Pons (tissue), 1 donor: ENCODE results near the gene FRMPD4.
"Not testable (repeated sequence)": the region's sequence is repeated elsewhere in the genome, so short reads cannot be mapped to it uniquely, and the experiment has no call there.

Experiments used
- DNase-seq: peaks from one replicate; pipeline ENCODE4 v3.0.0-alpha.2; 2016; ENCODE audit warnings: low spot score

FRMPD4 gene

DNA sequence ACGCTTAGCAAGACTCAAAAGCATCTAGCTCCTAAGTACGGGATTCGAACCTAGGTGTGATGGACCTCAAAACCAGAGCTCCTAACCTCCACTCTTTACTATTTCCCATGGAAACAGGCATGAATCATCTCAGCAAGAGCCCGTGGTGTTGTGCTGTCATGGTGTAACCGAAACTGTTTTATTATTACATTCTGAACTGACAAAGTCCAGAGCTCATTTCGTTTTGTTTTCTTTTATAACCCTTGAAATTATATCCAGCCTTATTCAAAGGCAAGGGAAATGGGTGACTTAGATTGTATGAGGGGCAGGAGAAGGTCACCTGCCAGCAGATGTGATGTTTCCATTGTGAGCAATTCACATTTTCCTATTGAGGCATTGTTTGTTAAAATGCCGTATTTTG lies 301.1 kb downstream of the FRMPD4 start:
- DNase-seq, result no peak

DNA sequence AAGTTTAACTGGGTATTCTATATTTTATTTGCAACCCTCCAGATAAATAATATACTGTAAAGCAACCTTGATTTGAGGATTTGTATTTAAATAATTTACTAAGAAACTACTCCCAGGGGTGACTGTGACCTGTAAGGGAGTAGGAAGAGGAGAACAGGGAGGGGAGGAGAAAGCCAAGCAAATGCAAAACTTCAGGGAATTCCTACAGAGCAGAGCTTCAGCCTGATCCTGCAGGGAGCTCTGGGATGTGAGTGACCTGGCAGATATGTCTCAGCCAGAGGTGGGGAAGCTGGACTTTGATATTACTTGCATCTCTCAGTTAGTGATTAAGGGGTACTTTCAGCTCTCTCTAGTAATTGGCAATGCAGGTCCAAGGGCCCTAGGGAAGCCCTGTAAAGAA lies 302.0 kb downstream of the FRMPD4 start:
- DNase-seq, result no peak

DNA sequence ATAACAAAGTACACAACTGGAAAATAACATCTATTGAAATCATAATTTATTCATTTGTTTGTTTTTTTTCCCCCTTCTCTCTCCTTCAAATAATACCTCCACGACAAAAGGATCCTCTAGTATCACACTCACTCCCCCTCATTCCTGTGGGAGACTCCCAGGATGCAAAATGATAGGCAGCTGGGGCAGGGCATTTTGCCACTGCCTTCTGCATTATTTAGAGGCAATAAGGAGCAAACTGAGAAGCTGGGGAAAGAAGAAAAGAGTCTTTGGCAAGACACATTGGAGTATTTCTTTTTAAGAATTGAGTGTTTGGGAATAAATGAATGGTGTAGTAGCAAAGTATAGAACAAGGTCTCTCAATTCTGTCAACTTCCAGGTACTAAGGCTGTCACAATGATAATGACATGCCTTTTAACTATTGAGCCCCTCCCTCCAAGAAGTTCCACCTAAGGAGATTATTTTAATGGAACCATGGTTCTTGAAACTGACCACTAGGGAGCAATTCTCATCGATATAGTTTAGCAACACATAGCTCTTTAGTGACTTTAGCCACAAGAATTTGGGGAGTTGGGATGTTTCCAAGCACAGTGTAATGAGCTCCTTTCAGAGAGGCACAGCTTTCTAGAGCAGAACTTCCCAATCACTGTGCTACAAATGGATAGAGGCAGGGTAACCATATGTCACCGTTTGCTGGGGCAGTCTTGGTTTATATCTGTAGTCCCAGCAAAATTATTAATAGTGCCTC lies 303.3 kb downstream of the FRMPD4 start:
- no peak for DNase-seq

DNA sequence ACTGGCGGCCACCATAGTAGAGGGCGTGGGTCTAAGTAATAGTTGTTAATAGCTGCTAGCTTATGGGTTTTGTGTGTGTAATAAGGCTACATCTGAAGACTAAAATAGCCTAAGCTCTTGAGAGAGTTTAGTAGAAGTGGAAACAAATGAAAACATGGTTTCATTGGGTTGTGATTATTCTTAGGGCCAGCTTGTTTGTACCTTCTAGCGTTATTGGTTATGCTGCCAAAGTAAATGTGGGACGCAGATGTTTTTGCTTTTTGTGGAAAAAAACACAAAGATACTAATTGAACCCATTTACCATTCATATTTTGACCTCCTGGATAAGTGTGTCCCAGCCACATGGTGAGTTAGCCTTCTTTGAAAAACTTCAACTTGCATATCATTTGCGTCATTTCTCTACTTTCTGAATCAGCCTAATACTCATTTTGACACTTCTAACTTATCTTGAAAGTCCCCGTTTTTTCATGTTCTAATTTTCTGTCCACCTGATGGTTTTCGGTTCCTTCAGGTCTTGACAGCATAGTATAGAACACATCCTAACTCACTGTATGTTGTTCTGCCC lies 305.3 kb downstream of the FRMPD4 start:
- no peak for DNase-seq

DNA sequence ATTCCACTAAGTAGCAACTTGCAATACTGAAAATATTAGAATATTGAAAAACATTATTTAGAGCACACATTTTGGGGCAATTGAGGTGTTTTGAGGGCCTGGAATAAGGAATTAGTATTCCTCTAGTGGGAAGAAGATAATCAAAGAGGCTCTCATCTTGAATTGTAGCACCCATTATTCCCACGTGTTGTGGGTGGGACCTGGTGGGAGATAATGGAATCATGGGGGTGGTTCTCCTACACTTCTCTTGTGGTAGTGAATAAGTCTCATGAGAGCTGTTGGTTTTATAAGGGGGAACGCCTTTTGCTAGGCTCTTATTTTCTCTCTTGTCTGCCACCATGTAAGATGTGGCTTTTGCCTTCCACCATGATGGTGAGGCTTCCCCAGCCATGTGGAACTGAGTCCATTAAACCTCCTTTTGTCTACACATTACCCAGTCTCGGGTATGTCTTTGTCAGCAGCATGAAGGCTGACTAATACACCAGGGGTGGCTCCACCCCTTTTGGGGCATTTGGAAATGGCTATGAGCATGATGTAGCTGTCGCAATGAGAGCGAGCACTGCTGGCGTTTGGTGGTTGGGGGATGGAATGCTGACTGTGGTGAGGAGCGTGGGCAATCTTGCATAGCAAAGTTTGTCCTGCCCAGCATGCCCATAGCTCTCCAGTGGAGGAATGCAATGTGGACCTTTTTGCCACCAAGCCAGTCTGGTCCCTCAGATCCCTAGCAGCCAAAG lies 308.2 kb downstream of the FRMPD4 start:
- no peak for DNase-seq

DNA sequence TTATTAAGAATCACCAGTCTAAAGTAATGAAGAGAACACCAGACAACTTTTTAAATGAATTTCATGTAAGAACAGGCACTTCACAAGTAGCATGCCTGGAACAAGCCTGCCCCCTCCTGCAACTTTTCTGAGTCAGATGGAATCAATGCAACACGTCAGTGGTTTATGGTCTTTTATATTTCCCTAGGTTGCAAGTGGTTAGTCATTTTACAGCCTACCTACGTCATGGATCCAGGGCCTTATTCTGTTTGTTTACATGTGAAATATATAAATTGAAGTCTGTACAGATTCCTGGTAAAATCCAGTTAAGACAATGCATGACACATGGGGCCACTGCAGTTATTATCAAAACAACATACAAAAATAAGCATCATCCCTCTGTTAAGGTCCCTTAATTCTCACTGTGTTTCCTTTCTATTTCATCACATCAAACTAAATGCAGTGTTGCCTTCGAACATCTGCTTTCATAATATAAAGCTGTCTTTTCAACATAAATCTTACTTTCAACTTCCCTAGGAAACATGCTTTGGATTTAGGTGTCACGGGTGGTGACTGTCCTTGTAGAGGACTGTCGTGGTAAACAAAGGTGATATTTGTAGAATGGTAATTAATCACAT lies 309.3 kb downstream of the FRMPD4 start:
- DNase-seq, result no peak

DNA sequence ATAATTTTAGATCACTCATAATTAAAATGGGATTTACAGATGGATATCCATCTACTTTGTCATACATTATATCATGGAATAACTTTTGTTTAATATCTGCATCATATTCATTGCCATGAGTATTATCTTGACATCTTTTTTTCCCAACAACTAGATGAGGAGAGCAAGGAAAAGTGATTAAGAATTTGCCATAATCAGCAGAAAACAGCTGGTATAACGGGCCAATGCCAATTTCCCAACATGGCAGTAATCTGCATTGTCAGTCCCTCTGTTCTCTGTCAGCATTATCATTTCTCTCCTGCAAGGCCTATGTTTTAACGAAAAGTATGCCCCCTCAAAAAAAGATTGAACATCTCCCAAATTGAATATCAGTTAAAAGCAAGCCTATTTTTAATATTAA lies 314.0 kb downstream of the FRMPD4 start:
- no peak for DNase-seq

DNA sequence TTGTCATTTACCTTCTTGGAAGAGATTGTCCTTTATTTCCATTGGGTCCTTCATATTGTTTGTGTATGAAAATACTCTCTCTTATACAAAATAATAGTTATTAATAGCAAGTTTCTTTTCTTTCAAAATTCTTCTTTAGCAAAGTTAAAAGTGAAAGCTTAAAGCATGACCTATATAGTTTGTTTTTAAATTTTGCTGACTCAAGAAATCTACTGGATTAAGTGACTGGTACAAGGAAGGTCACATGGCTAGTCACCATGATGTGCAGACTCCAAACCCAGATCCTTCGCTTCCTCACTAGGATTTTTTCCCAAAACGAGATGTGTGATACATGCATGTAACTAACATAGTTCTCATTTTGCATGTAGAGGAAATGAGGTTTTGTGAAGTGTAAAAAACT lies 322.7 kb downstream of the FRMPD4 start:
- DNase-seq, result no peak

DNA sequence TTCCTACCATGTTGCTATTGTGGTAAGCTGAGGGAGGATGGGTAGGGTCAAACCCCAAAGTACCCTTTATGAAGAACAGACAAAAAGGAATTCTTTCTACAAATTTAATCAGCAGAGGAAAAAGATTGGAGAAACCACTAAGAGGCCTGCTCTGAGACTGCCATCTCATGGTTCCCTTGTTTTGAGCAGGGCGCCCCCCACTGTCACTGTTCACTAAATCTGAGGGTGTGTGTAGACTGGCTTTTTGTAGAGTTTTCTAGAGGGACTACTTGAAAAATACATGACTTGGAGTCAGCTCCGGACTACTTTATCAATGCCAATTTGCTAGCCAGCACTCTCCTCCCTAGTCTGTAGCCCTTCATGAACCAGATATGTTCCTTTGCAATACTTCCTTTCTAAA lies 324.8 kb downstream of the FRMPD4 start:
- no peak for DNase-seq

DNA sequence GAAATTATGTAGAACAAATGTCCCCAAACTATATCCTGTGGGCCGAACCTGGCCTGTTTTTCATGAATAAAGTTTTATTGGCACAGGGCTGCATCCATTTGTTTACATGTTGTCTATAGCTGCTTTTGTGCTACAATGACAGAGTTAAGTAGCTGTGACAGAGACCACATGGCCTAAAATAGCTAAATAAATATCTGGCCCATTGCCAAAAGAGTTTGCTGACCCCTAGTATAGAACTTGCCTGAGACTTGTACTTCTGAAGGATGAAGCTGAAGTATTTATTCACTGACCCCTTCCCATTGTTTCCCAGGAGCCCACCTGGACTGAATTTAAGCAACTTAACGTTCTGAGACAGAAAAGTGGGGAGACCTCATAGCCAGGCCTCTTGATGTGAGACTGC lies 325.6 kb downstream of the FRMPD4 start:
- no peak for DNase-seq

DNA sequence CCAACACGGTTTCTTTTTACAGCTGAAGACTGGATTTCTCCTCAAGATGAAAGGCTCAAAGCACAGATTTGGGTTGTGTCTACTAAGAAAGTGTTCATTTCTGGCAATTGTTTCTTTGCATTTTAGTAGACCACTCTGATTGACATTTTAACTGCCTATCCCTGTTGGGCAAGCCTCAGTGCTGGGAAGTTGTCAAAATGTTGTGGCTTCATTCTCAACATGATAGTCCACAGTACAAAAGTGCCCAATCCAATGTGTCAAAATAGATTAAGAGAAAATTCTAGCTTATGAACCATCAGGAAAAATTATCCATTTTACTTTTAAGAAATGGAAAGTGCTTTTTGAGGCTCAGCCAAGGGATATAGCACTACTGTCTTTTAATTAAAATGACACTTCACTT lies 329.0 kb downstream of the FRMPD4 start:
- DNase-seq, result no peak

DNA sequence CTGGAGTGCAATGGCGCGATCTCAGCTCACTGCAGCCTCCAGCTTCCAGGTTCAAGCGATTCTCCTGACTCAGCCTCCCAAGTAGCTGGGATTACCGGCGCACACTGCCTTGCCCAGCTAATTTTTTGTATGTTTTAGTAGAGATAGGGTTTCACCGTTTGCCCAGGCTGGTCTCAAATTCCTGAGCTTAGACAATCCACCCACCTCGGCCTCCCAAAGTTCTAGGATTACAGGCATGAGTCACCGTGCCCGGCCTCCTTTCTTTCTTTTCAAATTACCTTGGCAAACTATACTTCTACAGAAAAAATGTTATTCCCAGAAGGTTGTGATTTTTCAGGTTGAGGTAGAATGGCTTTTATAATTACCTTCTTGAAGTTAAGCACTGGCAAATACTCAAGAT lies 331.0 kb downstream of the FRMPD4 start:
- DNase-seq, result no peak

DNA sequence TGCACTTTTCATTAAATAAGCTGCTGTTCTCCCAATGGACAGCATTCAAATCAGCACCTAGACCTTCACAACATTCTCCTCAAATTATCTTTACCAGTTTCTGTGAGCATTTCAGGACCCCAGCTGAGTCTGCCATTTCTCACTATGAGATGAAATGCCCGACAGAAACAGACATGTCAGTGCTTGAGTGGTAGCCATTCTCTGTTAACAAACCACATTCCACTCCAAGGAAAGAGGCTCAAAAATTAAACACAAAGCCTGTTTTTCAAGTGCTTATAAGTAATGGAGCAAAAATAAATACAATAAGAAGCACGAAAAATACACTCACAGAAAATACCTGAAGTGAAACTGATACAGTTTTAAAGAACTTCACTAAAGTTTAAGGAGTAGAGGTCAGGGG lies 332.8 kb downstream of the FRMPD4 start:
- DNase-seq, result no peak

DNA sequence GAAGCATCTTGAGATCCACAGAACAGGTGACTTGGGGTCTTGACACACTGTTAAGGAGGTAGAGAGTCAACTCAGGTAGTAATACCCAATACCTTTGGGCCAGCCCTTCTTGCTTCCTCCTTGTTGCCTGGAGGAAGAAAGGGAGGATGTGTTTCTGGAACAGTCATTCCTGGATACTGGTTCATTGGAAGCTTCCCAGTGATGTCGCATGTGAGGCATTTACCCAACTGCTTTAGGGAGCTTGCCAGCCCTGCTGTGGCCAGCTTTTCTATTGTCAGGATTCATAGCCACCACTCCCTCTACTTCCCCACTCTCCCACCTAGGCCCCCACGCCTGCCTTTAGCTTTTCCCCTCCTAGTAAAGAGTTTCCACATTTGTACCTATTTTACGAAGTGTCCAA lies 342.7 kb downstream of the FRMPD4 start:
- DNase-seq, result no peak

DNA sequence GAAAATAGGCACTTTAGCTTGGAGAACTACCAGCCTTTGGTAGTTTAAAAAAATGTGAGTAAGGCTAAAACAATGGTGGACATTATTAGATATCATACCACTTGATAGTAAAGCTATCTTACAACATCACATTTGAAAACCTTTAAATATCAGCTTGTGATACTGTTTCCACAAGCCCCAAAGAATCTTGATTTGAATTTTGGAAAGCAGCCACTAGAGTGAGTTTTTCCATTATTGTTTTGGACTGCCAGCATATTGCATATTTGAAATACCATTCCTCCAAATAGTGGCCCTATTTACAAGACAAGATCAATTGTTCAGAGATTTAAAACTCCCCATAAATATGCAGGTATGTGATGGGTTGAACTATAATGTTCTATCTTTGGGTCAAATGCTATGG lies 349.9 kb downstream of the FRMPD4 start:
- DNase-seq, result no peak

DNA sequence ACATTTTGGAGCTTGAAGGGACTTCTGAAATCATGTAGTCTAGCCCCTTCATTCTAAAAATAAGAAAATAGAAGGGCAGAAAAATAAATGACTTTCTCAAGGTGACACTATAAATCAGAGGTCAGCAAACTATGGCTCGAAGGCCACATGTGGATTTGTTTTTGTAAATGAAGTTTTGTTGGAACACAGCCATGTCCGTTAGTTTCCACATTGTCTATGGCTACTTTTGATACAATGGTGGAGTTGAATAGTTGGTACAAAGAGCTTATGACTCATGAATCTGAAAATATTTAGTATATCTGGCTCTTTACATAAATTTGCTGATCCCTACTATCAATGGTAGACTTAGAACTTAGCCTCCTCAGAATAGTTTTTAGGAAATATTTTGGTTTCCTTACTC lies 350.5 kb downstream of the FRMPD4 start:
- no peak for DNase-seq

DNA sequence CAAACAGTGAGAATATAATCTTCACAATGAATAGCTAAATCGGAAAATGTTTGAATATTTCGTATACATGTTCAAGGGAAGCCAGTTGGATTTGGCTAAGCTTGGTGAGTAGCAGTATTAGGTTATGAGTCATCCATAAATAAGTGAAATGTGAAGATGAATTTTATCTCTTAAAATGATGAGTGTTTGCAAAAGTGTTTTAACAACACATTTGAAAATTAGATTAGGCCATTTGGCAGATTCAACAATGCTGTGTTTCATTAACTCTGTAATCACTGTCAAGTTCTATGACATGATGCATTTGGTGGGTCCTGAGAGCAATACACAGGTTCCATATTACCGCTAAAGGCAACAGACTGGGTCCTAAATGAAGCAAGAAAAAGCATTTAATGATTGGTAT lies 351.1 kb downstream of the FRMPD4 start:
- no peak for DNase-seq

DNA sequence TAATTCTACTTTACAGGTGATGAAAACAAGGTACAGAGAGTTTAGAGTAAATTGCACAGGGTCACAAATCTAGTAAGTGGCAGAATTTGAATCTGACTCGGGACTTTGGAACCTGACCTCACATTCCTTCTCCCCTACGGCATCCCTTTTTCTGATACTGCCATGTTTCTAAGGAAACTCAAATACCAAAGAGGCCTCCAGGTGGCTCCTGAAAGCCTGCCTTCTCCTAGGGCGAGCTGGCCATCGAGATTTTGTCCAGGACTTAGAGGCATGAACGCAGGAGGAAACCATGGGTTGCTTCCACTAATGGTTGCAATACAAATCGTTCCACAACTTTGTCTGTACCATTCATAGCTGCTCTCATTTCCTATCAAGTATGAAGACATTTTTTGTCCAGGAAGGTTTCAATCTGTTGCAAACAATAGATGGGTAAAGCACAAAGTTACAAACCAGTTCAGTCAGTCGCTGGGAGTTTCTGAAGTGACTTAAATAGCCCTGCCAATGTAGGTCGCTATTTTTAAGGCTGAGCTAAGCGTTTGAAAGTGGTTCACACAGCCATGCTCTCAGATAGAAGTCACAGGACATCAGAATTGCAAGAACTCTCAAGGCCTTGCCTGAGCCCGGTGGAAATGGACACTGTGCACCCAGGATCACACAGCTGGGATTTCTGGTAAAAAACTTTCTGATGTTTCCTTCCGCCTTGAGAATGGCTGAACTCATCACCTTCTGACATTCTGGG lies 356.3 kb downstream of the FRMPD4 start:
- no peak for DNase-seq

DNA sequence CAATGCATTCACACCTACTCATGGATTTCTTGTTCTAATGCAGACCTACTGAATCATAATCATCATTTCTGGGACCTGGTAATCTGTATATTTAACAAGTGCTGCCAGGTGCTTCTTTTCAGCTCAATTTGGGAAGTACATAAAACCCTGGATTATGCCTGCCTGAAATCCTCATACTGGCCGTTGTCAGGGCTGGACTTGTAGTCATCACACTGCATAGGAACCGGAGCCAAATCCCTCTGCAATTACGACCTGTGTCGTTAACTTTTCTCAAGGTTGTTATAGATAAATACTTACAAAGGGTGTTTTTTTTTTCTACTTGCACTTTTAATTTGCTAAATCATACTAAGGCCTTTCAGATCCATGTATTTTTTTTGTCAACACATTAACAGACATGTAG lies 358.1 kb downstream of the FRMPD4 start:
- DNase-seq, result no peak

DNA sequence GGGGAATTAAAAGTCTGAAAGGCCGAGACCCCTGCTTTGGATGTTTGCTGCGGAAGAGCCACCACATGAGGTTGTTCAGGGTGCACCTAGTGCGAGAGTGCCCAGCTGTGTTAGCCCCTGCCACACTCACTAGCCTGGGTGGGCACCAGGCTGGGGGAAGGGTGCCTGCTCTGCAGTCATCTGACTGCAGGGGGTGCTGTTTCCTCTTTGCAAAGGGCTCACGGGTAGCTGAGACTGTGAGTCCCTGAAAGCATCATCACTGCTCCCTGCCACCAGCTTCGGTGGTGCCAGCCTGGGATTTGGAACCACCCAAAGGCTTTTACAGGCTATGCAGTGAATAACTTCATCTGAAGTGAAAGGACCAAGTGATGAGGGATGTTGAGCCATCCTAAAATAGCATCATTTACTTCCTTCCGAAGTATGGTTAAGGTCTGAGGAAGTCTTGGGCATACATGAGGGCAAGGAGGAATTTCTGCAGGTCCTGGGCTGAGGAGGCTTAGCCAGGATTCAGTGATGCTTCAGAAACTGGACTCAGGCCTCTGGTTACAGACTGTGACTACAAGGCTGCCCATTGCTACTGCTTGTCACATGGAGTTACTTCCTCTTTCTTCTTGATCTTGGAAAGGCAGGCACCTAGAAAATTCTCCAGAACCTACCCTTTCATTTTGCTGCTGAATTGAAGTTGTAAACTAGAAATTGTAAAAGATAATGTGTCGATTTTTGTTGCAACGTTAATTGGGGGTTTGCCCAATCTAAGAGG lies 359.7 kb downstream of the FRMPD4 start:
- no peak for DNase-seq

DNA sequence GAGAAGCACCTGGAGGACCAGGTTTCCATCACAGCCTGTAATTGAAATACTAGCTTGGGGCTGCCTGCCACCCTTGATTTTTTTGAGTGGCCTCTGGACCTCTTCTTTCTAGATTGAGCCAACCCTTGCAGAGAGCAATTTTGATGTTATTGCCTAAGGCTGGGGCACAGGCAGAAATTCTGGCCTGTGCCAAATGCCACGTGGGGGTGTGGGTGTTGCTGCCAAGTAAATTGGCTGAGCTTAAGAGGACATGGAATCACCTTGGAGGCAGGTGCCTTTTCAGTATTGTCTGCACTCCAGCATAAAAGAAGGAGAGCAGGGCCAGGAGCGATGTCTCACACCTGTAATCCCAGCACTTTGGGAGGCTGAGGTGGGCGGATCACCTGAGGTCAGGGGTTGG lies 366.9 kb downstream of the FRMPD4 start:
- no peak for DNase-seq

DNA sequence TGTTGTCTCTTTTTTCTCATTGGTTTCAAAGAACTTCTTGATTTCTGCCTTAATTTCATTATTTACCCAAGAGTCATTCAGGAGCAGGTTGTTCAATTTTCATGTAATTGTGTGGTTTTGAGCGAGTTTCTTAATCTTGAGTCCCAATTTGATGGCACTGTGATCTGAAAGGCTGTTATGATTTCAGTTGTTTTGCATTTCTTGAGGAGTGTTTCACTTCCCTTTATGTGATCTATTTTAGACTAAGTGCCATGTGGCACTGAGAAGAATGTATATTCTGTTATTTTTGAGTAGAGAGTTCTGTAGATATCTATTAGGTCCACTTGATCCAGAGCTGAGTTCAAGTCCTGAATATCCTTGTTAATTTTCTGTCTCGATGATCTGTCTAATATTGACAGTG lies 377.1 kb downstream of the FRMPD4 start:
- not testable (repeated sequence) for DNase-seq
